ENCODE measurements around the gene NEMP1.
A peak's percentile ranks its signal among the peaks of the same experiment; 100 is the strongest.

NEMP1 gene

DNA sequence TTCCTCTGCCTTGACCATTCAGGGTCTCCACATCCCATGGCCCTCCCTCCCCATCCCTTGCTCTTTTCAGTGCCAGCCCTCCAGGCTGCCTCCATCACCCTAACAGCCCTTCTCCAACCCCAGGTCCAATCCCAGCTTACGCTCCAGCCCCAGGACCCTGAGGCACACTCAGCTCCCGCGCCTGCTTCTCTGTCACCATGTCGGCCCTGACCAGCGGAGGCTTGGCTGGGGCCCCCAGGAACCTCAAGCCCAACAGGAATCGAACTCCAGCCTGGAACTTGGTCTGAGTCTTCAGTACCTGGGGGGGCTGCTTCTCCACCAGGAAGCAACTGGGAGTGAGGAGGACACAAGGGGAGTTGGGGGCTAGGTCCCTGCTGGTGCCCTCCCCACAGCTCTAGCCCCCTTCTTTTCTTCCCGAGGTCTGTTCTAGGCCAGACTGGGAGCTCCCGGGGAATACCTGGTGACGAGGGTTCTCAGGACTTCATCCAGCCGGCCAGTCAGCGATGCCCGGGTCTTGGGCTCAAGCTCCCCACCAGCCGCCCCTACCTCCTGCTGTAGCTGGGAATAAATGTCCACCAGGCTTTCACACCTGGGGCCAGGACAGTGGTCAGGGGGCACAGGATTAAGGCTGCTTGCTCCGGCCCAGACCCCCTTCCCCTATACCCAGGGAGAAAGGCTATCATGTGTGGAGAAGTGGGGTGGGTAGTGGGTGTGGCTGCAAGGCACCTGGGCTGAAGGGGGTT, 26.6 kb upstream of the NEMP1 start:
- no peak for DNase-seq
- H3K23ac ChIP-seq (ENCODE audit: low read length in 2 of 2), result no peak overlapping the region

DNA sequence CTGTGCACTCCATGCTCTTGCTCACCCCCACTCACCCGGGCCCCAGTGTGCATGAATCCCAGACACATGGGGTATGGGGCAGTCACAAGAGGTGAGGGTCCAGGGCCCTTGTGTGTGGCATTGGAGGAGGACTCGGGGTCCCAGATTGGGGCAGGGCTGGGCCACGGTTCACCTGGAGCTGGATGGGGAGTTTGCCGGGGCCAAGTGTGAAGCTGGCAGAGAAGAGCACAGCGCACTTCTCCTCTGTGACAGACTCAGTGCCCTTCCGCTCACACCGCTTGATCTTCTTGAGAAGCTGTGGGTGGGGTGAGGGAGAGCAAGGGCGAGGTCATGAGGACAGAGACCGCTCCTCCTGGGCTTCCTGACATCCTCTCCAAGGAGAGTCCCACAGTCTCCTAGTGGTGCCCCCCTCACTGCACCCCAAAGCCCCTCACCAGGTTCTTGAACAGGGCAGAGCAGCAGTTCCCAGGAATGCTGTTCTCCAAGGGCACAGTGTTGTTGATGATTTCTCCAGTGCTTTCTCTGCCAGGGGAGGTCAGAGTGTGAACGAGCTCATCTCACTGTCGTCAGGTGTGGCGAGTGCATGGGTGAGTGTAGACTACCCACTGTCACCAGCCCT, 25.8 kb upstream of the NEMP1 start:
- no peak overlapping the region for H3K23ac ChIP-seq (ENCODE audit: low read length in 2 of 2)
- H3K4me3 ChIP-seq (ENCODE audit: insufficient read depth in 1 of 2, low read depth in 1 of 2, low read length in 2 of 2), result no peak overlapping the region
- H3K4me2 ChIP-seq (ENCODE audit: low read length, poor library complexity, severe bottlenecking), result no peak overlapping the region
- no peak overlapping the region for H2BK5ac ChIP-seq (ENCODE audit: low read depth, low read length, poor library complexity, severe bottlenecking)
- no peak overlapping the region for H3K27ac ChIP-seq (ENCODE audit: low read length, poor library complexity, severe bottlenecking)
- no peak overlapping the region for H2AK5ac ChIP-seq (ENCODE audit: low read length, severe bottlenecking)
- WGBS, result 98% methylated on average over 11 of the region's 12 CpGs
- no peak overlapping the region for H4K91ac ChIP-seq (ENCODE audit: low read length)
- H3K79me1 ChIP-seq (replicated peaks; ENCODE audit: low read length, poor library complexity, severe bottlenecking), result peaks cover 21% of the 10 kb centered on the region
- no peak overlapping the region for H3K9ac ChIP-seq (ENCODE audit: low read length)
- H2BK15ac ChIP-seq (ENCODE audit: low read depth, poor library complexity, severe bottlenecking), result no peak overlapping the region
- no peak overlapping the region for H2AFZ ChIP-seq (ENCODE audit: low read depth, low read length)
- no peaks in the 10 kb centered on the region for H3K27me3 ChIP-seq (ENCODE audit: control insufficient read depth in 1 of 2, insufficient read depth in 1 of 2, low read length in 2 of 2)
- H3K18ac ChIP-seq (ENCODE audit: low read depth in 1 of 2, low read length in 2 of 2), result no peak overlapping the region
- no peak overlapping the region for H2BK12ac ChIP-seq (ENCODE audit: low read length in 2 of 2)
- no peak overlapping the region for H3K14ac ChIP-seq (ENCODE audit: low read length in 2 of 2)
- no peak overlapping the region for H4K8ac ChIP-seq (ENCODE audit: low read length)
- no peak overlapping the region for H2BK120ac ChIP-seq (ENCODE audit: low read depth, low read length)
- peaks cover 9% of the 10 kb centered on the region for H3K4me1 ChIP-seq (ENCODE audit: control insufficient read depth, insufficient read depth, low read depth, low read length)
- DNase-seq, result no peak
- peaks cover 53 to 75% of the 10 kb centered on the region in 2 experiments for H3K36me3 ChIP-seq (ENCODE audit: control insufficient read depth in 1 of 2, insufficient read depth in 2 of 2, low read depth in 1 of 2, low read length in 2 of 2)
- no peaks in the 10 kb centered on the region for H3K9me3 ChIP-seq (ENCODE audit: control insufficient read depth, low read length)
- no peak overlapping the region for H3K4ac ChIP-seq (ENCODE audit: low read depth in 1 of 2, low read length in 2 of 2)

More for the DNA sequence above, 26.6 kb upstream of the NEMP1 start:
- Histone ChIP-seq H2BK12ac (ENCODE audit: low read length in 2 of 2) (no peak overlapping the region), H3K9me3 (ENCODE audit: control insufficient read depth, low read length) (no peaks in the 10 kb centered on the region), H3K4me3 (ENCODE audit: insufficient read depth in 1 of 2, low read depth in 1 of 2, low read length in 2 of 2) (no peak overlapping the region), H3K9ac (ENCODE audit: low read length) (no peak overlapping the region), H3K4ac (ENCODE audit: low read depth in 1 of 2, low read length in 2 of 2) (no peak overlapping the region), H3K14ac (ENCODE audit: low read length in 2 of 2) (no peak overlapping the region), H3K4me2 (ENCODE audit: low read length, poor library complexity, severe bottlenecking) (no peak overlapping the region), H3K27me3 (ENCODE audit: control insufficient read depth in 1 of 2, insufficient read depth in 1 of 2, low read length in 2 of 2) (no peaks in the 10 kb centered on the region), H3K79me1 (replicated peaks; ENCODE audit: low read length, poor library complexity, severe bottlenecking) (peaks cover 18% of the 10 kb centered on the region), H3K4me1 (ENCODE audit: control insufficient read depth, insufficient read depth, low read depth, low read length) (peaks cover 15% of the 10 kb centered on the region), H4K8ac (ENCODE audit: low read length) (peak overlapping the region; percentile 7), H3K18ac (ENCODE audit: low read depth in 1 of 2, low read length in 2 of 2) (no peak overlapping the region), H2BK120ac (ENCODE audit: low read depth, low read length) (no peak overlapping the region), H2BK5ac (ENCODE audit: low read depth, low read length, poor library complexity, severe bottlenecking) (no peak overlapping the region), H3K27ac (ENCODE audit: low read length, poor library complexity, severe bottlenecking) (no peak overlapping the region), H3K36me3 (ENCODE audit: control insufficient read depth in 1 of 2, insufficient read depth in 2 of 2, low read depth in 1 of 2, low read length in 2 of 2) (peaks cover 46 to 67% of the 10 kb centered on the region in 2 experiments), H2AFZ (ENCODE audit: low read depth, low read length) (no peak overlapping the region), H2BK15ac (ENCODE audit: low read depth, poor library complexity, severe bottlenecking) (no peak overlapping the region), H4K91ac (ENCODE audit: low read length) (no peak overlapping the region), H2AK5ac (ENCODE audit: low read length, severe bottlenecking) (no peak overlapping the region)
- WGBS, result 96% methylated on average over 13 of the region's 14 CpGs

DNA sequence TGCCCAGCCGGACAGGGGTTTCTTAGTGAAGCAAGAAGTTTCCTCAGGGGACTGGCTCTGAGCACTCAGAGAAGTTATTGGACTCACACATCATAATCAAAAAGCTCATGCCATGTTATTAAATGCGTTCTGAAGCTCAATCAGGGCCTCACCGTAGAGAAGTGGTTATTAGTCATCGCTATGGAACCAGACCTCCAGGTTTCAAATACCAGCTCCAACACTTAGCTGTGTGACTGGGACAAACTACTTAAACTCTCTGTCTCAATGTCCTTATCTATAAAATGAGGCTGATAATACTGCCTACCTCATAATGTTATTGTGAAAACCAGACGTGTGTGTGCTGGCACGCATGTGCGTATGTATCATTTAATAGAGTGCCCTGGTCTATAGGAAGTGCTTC, 25.3 kb upstream of the NEMP1 start:
- Histone ChIP-seq H3K27ac (ENCODE audit: low read length, poor library complexity, severe bottlenecking) (no peak overlapping the region), H3K18ac (ENCODE audit: low read depth in 1 of 2, low read length in 2 of 2) (no peak overlapping the region), H3K23ac (ENCODE audit: low read length in 2 of 2) (no peak overlapping the region), H2AFZ (ENCODE audit: low read depth, low read length) (no peak overlapping the region), H3K36me3 (ENCODE audit: control insufficient read depth in 1 of 2, insufficient read depth in 2 of 2, low read depth in 1 of 2, low read length in 2 of 2) (peaks cover 58 to 80% of the 10 kb centered on the region in 2 experiments), H2BK120ac (ENCODE audit: low read depth, low read length) (no peak overlapping the region), H3K9ac (ENCODE audit: low read length) (no peak overlapping the region), H3K27me3 (ENCODE audit: control insufficient read depth in 1 of 2, insufficient read depth in 1 of 2, low read length in 2 of 2) (no peaks in the 10 kb centered on the region), H3K4me2 (ENCODE audit: low read length, poor library complexity, severe bottlenecking) (no peak overlapping the region), H3K9me3 (ENCODE audit: control insufficient read depth, low read length) (no peaks in the 10 kb centered on the region), H3K4me1 (ENCODE audit: control insufficient read depth, insufficient read depth, low read depth, low read length) (peaks cover 9% of the 10 kb centered on the region), H2BK5ac (ENCODE audit: low read depth, low read length, poor library complexity, severe bottlenecking) (no peak overlapping the region), H3K4me3 (ENCODE audit: insufficient read depth in 1 of 2, low read depth in 1 of 2, low read length in 2 of 2) (no peak overlapping the region), H3K79me1 (replicated peaks; ENCODE audit: low read length, poor library complexity, severe bottlenecking) (peaks cover 21% of the 10 kb centered on the region), H4K91ac (ENCODE audit: low read length) (no peak overlapping the region), H3K14ac (ENCODE audit: low read length in 2 of 2) (no peak overlapping the region), H3K4ac (ENCODE audit: low read depth in 1 of 2, low read length in 2 of 2) (no peak overlapping the region), H2BK12ac (ENCODE audit: low read length in 2 of 2) (no peak overlapping the region), H2AK5ac (ENCODE audit: low read length, severe bottlenecking) (no peak overlapping the region), H4K8ac (ENCODE audit: low read length) (no peak overlapping the region), H2BK15ac (ENCODE audit: low read depth, poor library complexity, severe bottlenecking) (no peak overlapping the region)
- 83% methylated on average over 7 of the region's 7 CpGs for WGBS
- no peak for DNase-seq

- H2BK5ac ChIP-seq (ENCODE audit: low read depth, low read length, poor library complexity, severe bottlenecking), result no peak overlapping the region
- no peak overlapping the region for H3K27ac ChIP-seq (ENCODE audit: low read length, poor library complexity, severe bottlenecking)
- peaks cover 6% of the 10 kb centered on the region for H3K4me1 ChIP-seq (ENCODE audit: control insufficient read depth, insufficient read depth, low read depth, low read length)
- no peaks in the 10 kb centered on the region for H3K9me3 ChIP-seq (ENCODE audit: control insufficient read depth, low read length)
- H4K91ac ChIP-seq (ENCODE audit: low read length), result no peak overlapping the region
- no peak overlapping the region for H2AFZ ChIP-seq (ENCODE audit: low read depth, low read length)
- no peak overlapping the region for H3K23ac ChIP-seq (ENCODE audit: low read length in 2 of 2)
- H3K9ac ChIP-seq (ENCODE audit: low read length), result peak overlapping the region; percentile 24
- H2BK15ac ChIP-seq (ENCODE audit: low read depth, poor library complexity, severe bottlenecking), result no peak overlapping the region
- H2AK5ac ChIP-seq (ENCODE audit: low read length, severe bottlenecking), result no peak overlapping the region
- H4K8ac ChIP-seq (ENCODE audit: low read length), result no peak overlapping the region
- no peaks in the 10 kb centered on the region for H3K27me3 ChIP-seq (ENCODE audit: control insufficient read depth in 1 of 2, insufficient read depth in 1 of 2, low read length in 2 of 2)
- no peak overlapping the region for H2BK120ac ChIP-seq (ENCODE audit: low read depth, low read length)
- peaks cover 9% of the 10 kb centered on the region for H3K79me1 ChIP-seq (replicated peaks; ENCODE audit: low read length, poor library complexity, severe bottlenecking)
- H3K18ac ChIP-seq (ENCODE audit: low read depth in 1 of 2, low read length in 2 of 2), result no peak overlapping the region
- WGBS, result 66% methylated on average over 7 of the region's 15 CpGs
- H3K4me2 ChIP-seq (ENCODE audit: low read length, poor library complexity, severe bottlenecking), result no peak overlapping the region
- H3K36me3 ChIP-seq (ENCODE audit: control insufficient read depth in 1 of 2, insufficient read depth in 2 of 2, low read depth in 1 of 2, low read length in 2 of 2), result peaks cover 59 to 83% of the 10 kb centered on the region in 2 experiments
- H3K4me3 ChIP-seq (ENCODE audit: insufficient read depth in 1 of 2, low read depth in 1 of 2, low read length in 2 of 2), result no peak overlapping the region
- DNase-seq, result peak; percentile 91
- H2BK12ac ChIP-seq (ENCODE audit: low read length in 2 of 2), result no peak overlapping the region
- no peak overlapping the region for H3K14ac ChIP-seq (ENCODE audit: low read length in 2 of 2)
- no peak overlapping the region for H3K4ac ChIP-seq (ENCODE audit: low read depth in 1 of 2, low read length in 2 of 2)
Observed at GRCh38 chr12:57101892-57102695, 23.5 kb upstream of the NEMP1 start.

Measured in mesenchymal stem cell (in vitro differentiated cells and primary cell).